ENCODE results near the gene ETS2.

The ETS2 gene

DNA sequence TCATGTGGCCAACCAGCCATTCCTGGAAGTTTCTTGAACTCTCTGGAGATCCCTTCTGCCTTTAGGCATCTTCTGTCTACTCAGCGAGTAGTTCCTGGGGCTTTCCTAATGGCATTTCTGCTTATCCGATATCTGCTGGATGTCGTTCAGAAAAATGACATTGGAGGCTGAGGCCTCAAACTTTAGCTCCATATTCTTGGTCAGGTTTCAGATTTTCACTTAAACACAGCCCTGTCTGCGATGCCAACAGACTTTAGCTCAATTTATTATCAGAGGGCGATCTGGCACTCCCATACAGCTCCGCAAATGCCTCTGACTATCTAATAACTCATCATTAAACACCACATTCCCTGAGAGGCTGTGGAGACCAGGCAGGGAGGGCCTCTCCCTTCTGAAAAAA, 46.3 kb upstream of the ETS2 start:
- no peaks in the 10 kb centered on the region for H3K9me3 ChIP-seq (ENCODE audit: insufficient read depth, low read length)
- H3K4me3 ChIP-seq (ENCODE audit: insufficient read depth, low read length, poor library complexity, severe bottlenecking), result no peak overlapping the region
- no peaks in the 10 kb centered on the region for H4K20me1 ChIP-seq (ENCODE audit: low read depth, low read length)
- no peaks in the 10 kb centered on the region for H3K79me2 ChIP-seq (ENCODE audit: insufficient read depth, low read length)
- no peak for TF ChIP-seq EZH2phosphoT487 (conservative IDR thresholded peaks at IDR 0.05; ENCODE audit: low read length)
- H3K9ac ChIP-seq (ENCODE audit: low read length), result no peak overlapping the region
- H2AFZ ChIP-seq (ENCODE audit: low read depth, low read length, severe bottlenecking), result no peak overlapping the region
- no peak overlapping the region for H3K27ac ChIP-seq (ENCODE audit: low read depth, low read length)
- H3F3A ChIP-seq (ENCODE audit: insufficient read depth), result no peaks in the 10 kb centered on the region
- no peaks in the 10 kb centered on the region for H3K36me3 ChIP-seq (ENCODE audit: low read length)
- H3K9me2 ChIP-seq (replicated peaks; ENCODE audit: insufficient read depth, low read length), result no peaks in the 10 kb centered on the region
- H3K27me3 ChIP-seq (ENCODE audit: low read length), result no peaks in the 10 kb centered on the region
- H3K4me2 ChIP-seq (ENCODE audit: low read depth, low read length, poor library complexity, severe bottlenecking), result no peak overlapping the region

DNA sequence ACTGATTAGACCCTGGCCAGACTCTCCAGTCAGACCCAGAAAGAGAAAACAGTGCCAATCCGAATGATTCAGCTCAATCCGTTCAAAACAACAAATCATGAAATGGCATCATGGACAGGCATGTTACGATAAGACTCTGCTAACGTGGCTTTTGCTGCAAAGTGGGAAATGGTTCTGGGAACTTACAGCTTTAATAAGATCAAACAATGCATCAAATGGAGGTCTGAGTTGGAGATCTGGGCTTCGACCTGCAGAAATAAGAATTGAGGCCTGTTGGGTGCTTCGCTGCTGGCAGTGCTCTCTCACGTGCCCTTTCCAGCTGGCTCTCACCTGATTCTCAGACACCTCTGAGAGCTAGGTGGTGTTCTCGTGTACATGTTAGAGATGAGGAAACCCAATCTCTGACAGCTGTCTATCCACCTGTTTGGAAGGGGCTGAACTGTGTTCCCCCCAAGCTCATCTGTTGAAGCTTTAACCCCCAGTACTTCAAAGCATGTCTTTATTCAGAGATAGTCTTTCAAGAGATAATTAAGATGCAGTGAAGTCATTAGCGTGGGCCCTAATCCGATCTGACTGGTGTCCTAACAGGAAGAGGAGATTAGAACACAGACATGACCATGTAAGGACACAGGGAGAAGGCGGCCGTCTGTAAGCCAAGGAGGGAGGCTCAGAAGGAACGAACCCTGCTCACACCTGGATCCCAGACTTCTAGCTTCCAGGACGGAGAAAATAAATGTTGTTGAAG, 45.5 kb upstream of the ETS2 start:
- H2AFZ ChIP-seq (ENCODE audit: low read depth, low read length, severe bottlenecking), result no peak overlapping the region
- no peak overlapping the region for H3K9ac ChIP-seq (ENCODE audit: low read length)
- H3K9me3 ChIP-seq (ENCODE audit: insufficient read depth, low read length), result no peaks in the 10 kb centered on the region
- no peaks in the 10 kb centered on the region for H3K9me2 ChIP-seq (replicated peaks; ENCODE audit: insufficient read depth, low read length)
- H3K36me3 ChIP-seq (ENCODE audit: low read length), result no peaks in the 10 kb centered on the region
- TF ChIP-seq, protein P1, sequence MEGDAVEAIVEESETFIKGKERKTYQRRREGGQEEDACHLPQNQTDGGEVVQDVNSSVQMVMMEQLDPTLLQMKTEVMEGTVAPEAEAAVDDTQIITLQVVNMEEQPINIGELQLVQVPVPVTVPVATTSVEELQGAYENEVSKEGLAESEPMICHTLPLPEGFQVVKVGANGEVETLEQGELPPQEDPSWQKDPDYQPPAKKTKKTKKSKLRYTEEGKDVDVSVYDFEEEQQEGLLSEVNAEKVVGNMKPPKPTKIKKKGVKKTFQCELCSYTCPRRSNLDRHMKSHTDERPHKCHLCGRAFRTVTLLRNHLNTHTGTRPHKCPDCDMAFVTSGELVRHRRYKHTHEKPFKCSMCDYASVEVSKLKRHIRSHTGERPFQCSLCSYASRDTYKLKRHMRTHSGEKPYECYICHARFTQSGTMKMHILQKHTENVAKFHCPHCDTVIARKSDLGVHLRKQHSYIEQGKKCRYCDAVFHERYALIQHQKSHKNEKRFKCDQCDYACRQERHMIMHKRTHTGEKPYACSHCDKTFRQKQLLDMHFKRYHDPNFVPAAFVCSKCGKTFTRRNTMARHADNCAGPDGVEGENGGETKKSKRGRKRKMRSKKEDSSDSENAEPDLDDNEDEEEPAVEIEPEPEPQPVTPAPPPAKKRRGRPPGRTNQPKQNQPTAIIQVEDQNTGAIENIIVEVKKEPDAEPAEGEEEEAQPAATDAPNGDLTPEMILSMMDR (IDR thresholded peaks at IDR 0.05; ENCODE audit: insufficient read depth, low read length, poor library complexity, severe bottlenecking), result no peak
- no peak for TF ChIP-seq EZH2phosphoT487 (conservative IDR thresholded peaks at IDR 0.05; ENCODE audit: low read length)
- no peak overlapping the region for H3K4me3 ChIP-seq (ENCODE audit: insufficient read depth, low read length, poor library complexity, severe bottlenecking)
- H3F3A ChIP-seq (ENCODE audit: insufficient read depth), result no peaks in the 10 kb centered on the region
- no peaks in the 10 kb centered on the region for H3K27me3 ChIP-seq (ENCODE audit: low read length)
- no peak overlapping the region for H3K27ac ChIP-seq (ENCODE audit: low read depth, low read length)
- no peaks in the 10 kb centered on the region for H4K20me1 ChIP-seq (ENCODE audit: low read depth, low read length)
- H3K79me2 ChIP-seq (ENCODE audit: insufficient read depth, low read length), result no peaks in the 10 kb centered on the region
- no peak overlapping the region for H3K4me2 ChIP-seq (ENCODE audit: low read depth, low read length, poor library complexity, severe bottlenecking)

DNA sequence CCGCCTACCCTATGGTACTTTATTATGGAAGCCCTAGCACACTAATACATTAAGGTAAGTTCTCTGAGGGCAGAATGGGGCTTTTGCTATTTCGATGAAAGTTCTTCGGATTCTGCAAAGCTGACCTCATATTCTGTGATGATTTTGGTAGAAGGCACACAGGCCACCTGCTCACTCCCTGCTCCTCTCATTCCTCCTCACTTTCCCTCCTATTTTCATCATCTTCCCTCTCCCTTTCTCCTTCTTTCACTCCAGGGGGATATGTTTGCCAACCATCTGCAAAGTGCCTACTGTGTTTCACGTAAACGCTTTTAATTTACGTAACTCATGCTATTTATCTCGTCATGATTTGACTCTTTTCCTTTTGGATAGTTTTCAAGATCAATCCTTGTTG, 45.0 kb upstream of the ETS2 start:
- Histone ChIP-seq H3K4me2 (ENCODE audit: low read depth, low read length, poor library complexity, severe bottlenecking) (no peak overlapping the region), H3K27me3 (ENCODE audit: low read length) (no peaks in the 10 kb centered on the region), H3K9me2 (replicated peaks; ENCODE audit: insufficient read depth, low read length) (no peaks in the 10 kb centered on the region), H3K9ac (ENCODE audit: low read length) (no peak overlapping the region), H3K79me2 (ENCODE audit: insufficient read depth, low read length) (no peaks in the 10 kb centered on the region), H3K27ac (ENCODE audit: low read depth, low read length) (no peak overlapping the region), H3K9me3 (ENCODE audit: insufficient read depth, low read length) (no peaks in the 10 kb centered on the region), H4K20me1 (ENCODE audit: low read depth, low read length) (no peaks in the 10 kb centered on the region), H2AFZ (ENCODE audit: low read depth, low read length, severe bottlenecking) (no peak overlapping the region), H3K36me3 (ENCODE audit: low read length) (no peaks in the 10 kb centered on the region), H3K4me3 (ENCODE audit: insufficient read depth, low read length, poor library complexity, severe bottlenecking) (no peak overlapping the region), H3F3A (ENCODE audit: insufficient read depth) (no peaks in the 10 kb centered on the region)
- TF ChIP-seq, protein P1 (IDR thresholded peaks at IDR 0.05; ENCODE audit: insufficient read depth, low read length, poor library complexity, severe bottlenecking), result no peak
- TF ChIP-seq EZH2phosphoT487 (conservative IDR thresholded peaks at IDR 0.05; ENCODE audit: low read length), result no peak

DNA sequence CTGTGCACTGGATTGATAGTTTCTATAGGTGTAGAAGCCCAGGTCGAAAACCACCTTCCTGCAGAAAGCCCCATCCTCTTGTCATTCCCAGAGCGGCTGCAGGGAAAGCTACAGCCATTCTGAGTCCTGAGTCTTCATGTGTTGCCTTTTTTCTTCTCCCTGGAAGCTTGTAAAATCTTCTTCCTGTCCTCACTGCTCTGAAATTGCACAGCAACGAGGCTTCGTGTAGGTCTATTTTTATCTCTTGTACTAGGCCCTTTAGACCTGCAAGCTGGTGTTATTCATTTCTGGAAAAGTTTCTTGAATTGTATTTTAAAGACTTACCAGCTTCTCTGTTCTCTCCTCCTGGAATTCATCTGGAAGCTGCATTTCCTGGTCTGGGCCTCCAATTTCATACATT, 44.2 kb upstream of the ETS2 start:
- Histone ChIP-seq H4K20me1 (ENCODE audit: low read depth, low read length) (no peaks in the 10 kb centered on the region), H3K4me2 (ENCODE audit: low read depth, low read length, poor library complexity, severe bottlenecking) (no peak overlapping the region), H3K9me3 (ENCODE audit: insufficient read depth, low read length) (no peaks in the 10 kb centered on the region), H3K9ac (ENCODE audit: low read length) (no peak overlapping the region), H3K27me3 (ENCODE audit: low read length) (no peaks in the 10 kb centered on the region), H3K36me3 (ENCODE audit: low read length) (no peaks in the 10 kb centered on the region), H3K27ac (ENCODE audit: low read depth, low read length) (no peak overlapping the region), H3K79me2 (ENCODE audit: insufficient read depth, low read length) (no peaks in the 10 kb centered on the region), H3K9me2 (replicated peaks; ENCODE audit: insufficient read depth, low read length) (no peaks in the 10 kb centered on the region), H2AFZ (ENCODE audit: low read depth, low read length, severe bottlenecking) (no peak overlapping the region), H3K4me3 (ENCODE audit: insufficient read depth, low read length, poor library complexity, severe bottlenecking) (no peak overlapping the region), H3F3A (ENCODE audit: insufficient read depth) (no peaks in the 10 kb centered on the region)
- TF ChIP-seq, protein P1 (IDR thresholded peaks at IDR 0.05; ENCODE audit: insufficient read depth, low read length, poor library complexity, severe bottlenecking), result no peak
- no peak for TF ChIP-seq EZH2phosphoT487 (conservative IDR thresholded peaks at IDR 0.05; ENCODE audit: low read length)
